Astrocyte (in vitro differentiated cells and primary cell): ENCODE data around the gene DCLRE1A.

Experiments used
- EZH2 ChIP-seq: IDR thresholded peaks from 2 replicates; pipeline ENCODE4 v1.6.1; 2012; ENCODE audit warnings: mild to moderate bottlenecking, low read length, inconsistent platforms; ENCODE audit not compliant: insufficient read depth
- TF ChIP-seq, protein P1 (sequence below): IDR thresholded peaks from 2 replicates; pipeline ENCODE4 v1.5.1; 2011; ENCODE audit warnings: low read depth, mild to moderate bottlenecking, inconsistent platforms, low read length, moderate library complexity; ENCODE audit not compliant: insufficient read depth

DNA sequence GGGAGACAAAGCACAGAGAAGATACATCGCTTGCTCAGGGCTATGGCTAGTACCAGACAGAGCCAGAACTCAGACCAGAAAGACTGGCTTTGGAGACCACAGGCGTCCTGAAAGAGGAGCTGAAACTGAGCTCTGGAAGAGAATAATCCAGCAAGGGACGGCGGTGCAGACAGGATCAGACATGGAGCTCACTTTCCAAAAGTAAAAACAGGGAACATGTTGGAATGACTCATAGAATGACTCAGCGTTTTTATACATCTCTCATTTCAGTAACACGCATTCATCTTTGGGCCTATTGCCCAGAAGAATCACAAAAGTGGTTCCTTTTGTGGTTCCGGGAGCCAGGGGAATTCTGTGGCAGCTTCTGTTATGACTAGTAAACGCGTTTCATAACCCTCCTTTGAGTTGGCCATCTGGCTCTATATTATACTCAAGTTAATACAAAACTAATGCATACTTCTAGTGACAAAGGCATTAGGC lies 65.2 kb downstream of the DCLRE1A start:
- TF ChIP-seq, protein P1, sequence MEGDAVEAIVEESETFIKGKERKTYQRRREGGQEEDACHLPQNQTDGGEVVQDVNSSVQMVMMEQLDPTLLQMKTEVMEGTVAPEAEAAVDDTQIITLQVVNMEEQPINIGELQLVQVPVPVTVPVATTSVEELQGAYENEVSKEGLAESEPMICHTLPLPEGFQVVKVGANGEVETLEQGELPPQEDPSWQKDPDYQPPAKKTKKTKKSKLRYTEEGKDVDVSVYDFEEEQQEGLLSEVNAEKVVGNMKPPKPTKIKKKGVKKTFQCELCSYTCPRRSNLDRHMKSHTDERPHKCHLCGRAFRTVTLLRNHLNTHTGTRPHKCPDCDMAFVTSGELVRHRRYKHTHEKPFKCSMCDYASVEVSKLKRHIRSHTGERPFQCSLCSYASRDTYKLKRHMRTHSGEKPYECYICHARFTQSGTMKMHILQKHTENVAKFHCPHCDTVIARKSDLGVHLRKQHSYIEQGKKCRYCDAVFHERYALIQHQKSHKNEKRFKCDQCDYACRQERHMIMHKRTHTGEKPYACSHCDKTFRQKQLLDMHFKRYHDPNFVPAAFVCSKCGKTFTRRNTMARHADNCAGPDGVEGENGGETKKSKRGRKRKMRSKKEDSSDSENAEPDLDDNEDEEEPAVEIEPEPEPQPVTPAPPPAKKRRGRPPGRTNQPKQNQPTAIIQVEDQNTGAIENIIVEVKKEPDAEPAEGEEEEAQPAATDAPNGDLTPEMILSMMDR, result no peak
- TF ChIP-seq EZH2, result no peak
